Naive thymus-derived CD4-positive, alpha-beta T cell (primary cell): ENCODE data around the gene CREB3L1. TPM values are rescaled to one million over a fixed set of nuclear protein-coding genes. Genes with fewer than 3 reads are reported as not detected.

ENCODE experiments used
- ATAC-seq: fragments of 150-1000 bp; cut with Tn5 transposase; 2 replicates; pipeline ENCODE4 v1.10.0; 2021; ENCODE audit warnings: mild to moderate bottlenecking, moderate library complexity
- CTCF ChIA-PET: fragments of 350-600 bp; sonication (Branson Sonifier 250); formaldehyde crosslinking; loops from one replicate; lab custom pipeline; 2021; ENCODE audit warnings: antibody characterized with exemption; lab: Charles Lee
- POLR2A ChIA-PET: fragments of 350-600 bp; sonication (Branson Sonifier 250); formaldehyde crosslinking; loops from one replicate; lab custom pipeline; 2021; ENCODE audit warnings: antibody characterized with exemption, inconsistent platforms; lab: Charles Lee
- DNase-seq, 9 donors: peaks; one replicate each; pipeline versions ENCODE4 v3.0.0 to v3.0.0-alpha.2; 2020 to 2022; ENCODE audit warnings: mixed read lengths in 1 of 9
- H3K27ac ChIP-seq: one replicate; pipeline ENCODE4 v1.7.0; 2013; ENCODE audit warnings: mild to moderate bottlenecking, low read depth, low read length, moderate library complexity
- H3K27me3 ChIP-seq, 2 donors: one replicate each; pipeline ENCODE4 v1.7.0; 2013; ENCODE audit warnings: low read length in 2 of 2, mild to moderate bottlenecking in 2 of 2, moderate library complexity in 2 of 2; ENCODE audit not compliant: control insufficient read depth in 2 of 2, insufficient read depth in 2 of 2
- H3K36me3 ChIP-seq, 3 experiments: 1 replicate in 2 of 3; 2 replicates in 1 of 3; pipeline ENCODE4 v1.7.0; 2013; ENCODE audit warnings: low read length in 3 of 3, mild to moderate bottlenecking in 3 of 3, moderate library complexity in 1 of 3; ENCODE audit not compliant: insufficient read depth in 3 of 3, control insufficient read depth in 2 of 3
- H3K4me1 ChIP-seq, 2 donors: one replicate each; pipeline ENCODE4 v1.7.0; 2013; ENCODE audit warnings: low read length in 2 of 2, mild to moderate bottlenecking in 2 of 2, moderate library complexity in 1 of 2; ENCODE audit not compliant: control insufficient read depth in 2 of 2, insufficient read depth in 2 of 2
- H3K4me3 ChIP-seq: 2 replicates; pipeline ENCODE4 v1.7.0; 2013; ENCODE audit warnings: mild to moderate bottlenecking, low read length
- H3K9me3 ChIP-seq, 3 experiments: 1 replicate in 2 of 3; 2 replicates in 1 of 3; pipeline ENCODE4 v1.7.0; 2013; ENCODE audit warnings: low read length in 3 of 3; ENCODE audit not compliant: control insufficient read depth in 2 of 3
- H3K27ac Mint-ChIP-seq, 9 donors: one replicate each; pipeline ENCODE4 v1.8.0; 2020 to 2022; ENCODE audit warnings: mixed read lengths in 9 of 9, mild to moderate bottlenecking in 8 of 9, moderate library complexity in 5 of 9, inconsistent platforms in 2 of 9
- H3K27me3 Mint-ChIP-seq, 5 donors: one replicate each; pipeline ENCODE4 v1.8.0; 2021 to 2022; ENCODE audit warnings: mixed read lengths in 5 of 5, mild to moderate bottlenecking in 1 of 5
- H3K36me3 Mint-ChIP-seq, 5 donors: one replicate each; pipeline ENCODE4 v1.8.0; 2020 to 2022; ENCODE audit warnings: mixed read lengths in 5 of 5, mild to moderate bottlenecking in 3 of 5, inconsistent platforms in 1 of 5
- H3K4me1 Mint-ChIP-seq, 7 donors: one replicate each; pipeline ENCODE4 v1.8.0; 2020 to 2022; ENCODE audit warnings: mixed read lengths in 7 of 7, mild to moderate bottlenecking in 3 of 7, inconsistent platforms in 1 of 7
- H3K4me3 Mint-ChIP-seq, 10 donors: one replicate each; pipeline ENCODE4 v1.8.0; 2020 to 2022; ENCODE audit warnings: mild to moderate bottlenecking in 10 of 10, mixed read lengths in 10 of 10, moderate library complexity in 6 of 10, inconsistent platforms in 2 of 10
- H3K9me3 Mint-ChIP-seq, 11 donors: one replicate each; pipeline ENCODE4 v1.8.0; 2020 to 2022; ENCODE audit warnings: mixed read lengths in 11 of 11, mild to moderate bottlenecking in 4 of 11, inconsistent platforms in 1 of 11, moderate library complexity in 1 of 11
- intact Hi-C, 2 donors: fragments of 100-400 bp; cut with micrococcal nuclease; formaldehyde crosslinking; loops; one replicate each; pipeline ENCODE4 v1.15.1; 2023
- polyA plus RNA-seq, 2 donors: library from polyadenylated mRNA; unstranded; fragments of 300-500 nt; fragmentation: Illumina TruSeq; gene quantifications; one replicate each; pipeline ENCODE4 v1.2.3, GENCODE V29; 2021
- total RNA-seq, 6 experiments: library from RNA in 5 of 6; stranded (reverse) in 5 of 6; gene quantifications; 1 replicate in 5 of 6; 2 replicates in 1 of 6; pipeline ENCODE4 v1.2.3 and lab custom pipeline; 2021 to 2026

The CREB3L1 gene
- total and polyA plus RNA-seq, 7 experiments from 2014 or later = not detected

DNA sequence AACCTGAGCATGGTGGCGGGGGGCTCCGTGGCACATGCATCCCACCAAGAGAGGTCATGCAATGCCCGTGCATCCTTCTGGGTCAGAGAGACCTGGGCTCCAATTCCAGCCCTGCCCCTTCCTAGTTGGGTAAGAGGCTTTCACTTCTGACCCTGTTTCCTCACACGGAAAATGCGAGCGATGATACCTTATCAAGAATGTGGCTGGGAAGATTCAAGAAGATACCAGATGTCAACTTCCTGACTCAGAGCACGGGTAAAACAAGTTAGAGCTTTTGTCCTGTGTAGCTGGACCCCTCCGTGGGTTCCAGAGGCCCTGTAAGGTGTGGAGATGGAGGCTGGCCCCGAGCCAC lies 61.1 kb downstream of the CREB3L1 start:
- H3K4me3 ChIP-seq = no peak overlapping the region

GRCh38 chr11:46338988-46339666 lies 61.7 kb downstream of the CREB3L1 start:
- H3K4me3 ChIP-seq = no peak overlapping the region
- POLR2A ChIA-PET = interaction anchor here (0.6 to 17.3 kb wide), 6 partner anchors 7 to 909 kb away, joined by 3 to 444 read pairs (median 4); no protein-coding TSS in a partner anchor
- Mint-ChIP-seq H3K27ac (peak overlapping the region in 8 of 9 donors; percentile 66 to 95 (median 86)), H3K36me3 (peaks cover 0 to 10% (median 0%) of the 10 kb centered on the region in 5 donors), H3K9me3 (no peaks in the 10 kb centered on the region), H3K27me3 (peaks cover 0 to 11% (median 0%) of the 10 kb centered on the region in 5 donors), H3K4me1 (peaks cover 49 to 100% (median 93%) of the 10 kb centered on the region in 7 donors), H3K4me3 (peak overlapping the region in 9 of 10 donors; percentile 44 to 91 (median 71))
- DNase-seq (no peak), ATAC-seq (no peak)
- peaks cover 0 to 3% of the 10 kb centered on the region in 2 donors for H3K27me3 ChIP-seq
- peaks cover 0 to 95% of the 10 kb centered on the region in 2 donors for H3K4me1 ChIP-seq
- intact Hi-C loops = no loop called here
- CTCF ChIA-PET = interaction anchor here (1.0 to 8.4 kb wide), 4 partner anchors 6 to 26 kb away, joined by 3 to 95 read pairs (median 3); no protein-coding TSS in a partner anchor
- peak overlapping the region; percentile 50 for H3K27ac ChIP-seq
- H3K9me3 ChIP-seq = no peaks in the 10 kb centered on the region
- no peaks in the 10 kb centered on the region for H3K36me3 ChIP-seq

More for the DNA sequence above, 61.1 kb downstream of the CREB3L1 start:
- H3K27me3 Mint-ChIP-seq = peaks cover 0 to 16% (median 0%) of the 10 kb centered on the region in 5 donors
- CTCF ChIA-PET = interaction anchor here (1.3 kb wide), 1 partner anchor 23 kb away, joined by 3 read pairs; no protein-coding TSS in a partner anchor
- peaks cover 0 to 10% (median 0%) of the 10 kb centered on the region in 5 donors for H3K36me3 Mint-ChIP-seq
- ATAC-seq (no peak), DNase-seq (no peak)
- peak overlapping the region; percentile 18 to 95 (median 86) for H3K27ac Mint-ChIP-seq
- Histone ChIP-seq H3K36me3 (no peaks in the 10 kb centered on the region), H3K27ac (peak overlapping the region; percentile 50), H3K4me1 (peaks cover 2 to 95% of the 10 kb centered on the region in 2 donors), H3K9me3 (no peaks in the 10 kb centered on the region), H3K27me3 (peaks cover 0 to 3% of the 10 kb centered on the region in 2 donors)
- POLR2A ChIA-PET = interaction anchor here (0.6 to 17.3 kb wide), 7 partner anchors 7 to 910 kb away, joined by 3 to 444 read pairs (median 4); no protein-coding TSS in a partner anchor
- intact Hi-C loops = no loop called here
- no peaks in the 10 kb centered on the region for H3K9me3 Mint-ChIP-seq
- peaks cover 50 to 100% (median 93%) of the 10 kb centered on the region in 7 donors for H3K4me1 Mint-ChIP-seq
- peak overlapping the region; percentile 6 to 91 (median 69) for H3K4me3 Mint-ChIP-seq

- no peak for DNase-seq
- Histone ChIP-seq H3K4me3 (no peak overlapping the region), H3K36me3 (no peaks in the 10 kb centered on the region), H3K4me1 (peaks cover 0 to 95% of the 10 kb centered on the region in 2 donors), H3K27me3 (peaks cover 0 to 3% of the 10 kb centered on the region in 2 donors), H3K27ac (no peak overlapping the region), H3K9me3 (no peaks in the 10 kb centered on the region)
- POLR2A ChIA-PET = interaction anchor here (1.3 to 17.3 kb wide), 2 partner anchors 8 to 49 kb away, joined by 4 to 444 read pairs; no protein-coding TSS in a partner anchor
- Mint-ChIP-seq H3K4me3 (peak overlapping the region in 5 of 10 donors; percentile 2 to 91 (median 13)), H3K4me1 (peaks cover 52 to 100% (median 93%) of the 10 kb centered on the region in 7 donors), H3K27ac (peak overlapping the region in 8 of 9 donors; percentile 13 to 90 (median 84)), H3K36me3 (peaks cover 0 to 10% (median 0%) of the 10 kb centered on the region in 5 donors), H3K9me3 (no peaks in the 10 kb centered on the region), H3K27me3 (peaks cover 0 to 6% (median 0%) of the 10 kb centered on the region in 5 donors)
- CTCF ChIA-PET = interaction anchor here (1.0 to 8.4 kb wide), 4 partner anchors 7 to 25 kb away, joined by 3 to 95 read pairs (median 3); no protein-coding TSS in a partner anchor
- intact Hi-C loops = loop anchor here in 1 of 2 donors (10.0 kb wide), 1 partner anchor 1215 kb away; the partner anchor contains the start of gene CELF1
- ATAC-seq = peak; percentile 23
Measured at GRCh38 chr11:46339816-46340215, 62.4 kb downstream of the CREB3L1 start.

DNA sequence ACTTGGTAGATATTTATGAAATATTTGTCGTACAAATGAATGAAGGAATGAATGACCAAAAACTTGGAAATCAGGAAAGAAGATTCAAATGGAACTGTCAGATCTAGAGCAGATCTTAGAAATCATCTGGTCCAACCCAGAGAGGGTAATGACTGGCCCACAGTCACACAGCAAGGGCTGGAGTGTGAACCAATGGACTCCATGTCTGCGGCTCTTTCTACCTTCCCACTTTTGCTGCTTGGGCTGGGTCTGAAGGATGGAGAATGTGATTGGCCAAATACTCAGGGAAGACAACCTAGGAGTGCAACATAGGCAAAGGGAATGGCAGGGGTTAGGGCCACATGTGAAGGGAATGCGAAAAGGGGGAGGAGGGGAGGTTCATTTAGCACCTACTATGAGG lies 64.0 kb downstream of the CREB3L1 start:
- Histone ChIP-seq H3K36me3 (no peaks in the 10 kb centered on the region), H3K27me3 (no peaks in the 10 kb centered on the region), H3K27ac (peak overlapping the region; percentile 70), H3K9me3 (no peaks in the 10 kb centered on the region), H3K4me1 (peaks cover 13 to 95% of the 10 kb centered on the region in 2 donors), H3K4me3 (peak overlapping the region; percentile 20)
- ChIA-PET POLR2A (interaction anchor here (1.0 to 17.3 kb wide), 4 partner anchors 10 to 32 kb away, joined by 3 to 444 read pairs (median 114); no protein-coding TSS in a partner anchor), CTCF (interaction anchor here (1.9 to 16.7 kb wide), 3 partner anchors 9 to 22 kb away, joined by 13 to 302 read pairs (median 95); no protein-coding TSS in a partner anchor)
- ATAC-seq (no peak), DNase-seq (no peak)
- peaks cover 0 to 3% (median 0%) of the 10 kb centered on the region in 5 donors for H3K27me3 Mint-ChIP-seq
- H3K4me3 Mint-ChIP-seq = peak overlapping the region in 9 of 10 donors; percentile 27 to 93 (median 67)
- peak overlapping the region; percentile 10 to 93 (median 86) for H3K27ac Mint-ChIP-seq
- intact Hi-C loops = loop anchor here in 1 of 2 donors (10.0 kb wide), 1 partner anchor 1213 kb away; the partner anchor contains the start of gene CELF1
- H3K36me3 Mint-ChIP-seq = peaks cover 0 to 6% (median 0%) of the 10 kb centered on the region in 5 donors
- peaks cover 0 to 2% (median 0%) of the 10 kb centered on the region in 11 donors for H3K9me3 Mint-ChIP-seq
- H3K4me1 Mint-ChIP-seq = peaks cover 60 to 100% (median 92%) of the 10 kb centered on the region in 7 donors

DNA sequence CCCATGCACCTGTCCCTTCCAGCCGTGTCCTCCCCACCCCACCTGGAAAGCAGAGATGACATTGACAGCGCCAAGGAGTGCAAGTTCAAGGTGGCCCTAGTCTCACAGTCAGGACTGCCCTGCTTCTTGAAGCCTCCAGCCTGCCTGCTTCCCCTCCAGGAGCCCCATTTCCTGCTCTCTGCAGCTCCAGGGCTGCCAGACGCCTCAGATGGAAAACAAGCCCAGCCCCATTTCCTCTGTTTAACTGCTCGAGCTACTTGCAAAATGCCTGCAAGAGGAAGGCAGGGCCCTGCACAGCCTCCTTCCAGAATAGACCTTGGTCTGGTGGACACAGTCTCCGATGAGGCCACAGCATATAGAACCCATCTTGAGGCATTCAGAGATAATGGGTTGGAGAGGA lies 64.8 kb downstream of the CREB3L1 start:
- Histone ChIP-seq H3K4me1 (peaks cover 18 to 90% of the 10 kb centered on the region in 2 donors), H3K4me3 (peak overlapping the region; percentile 20), H3K27ac (peak overlapping the region; percentile 70), H3K9me3 (no peaks in the 10 kb centered on the region), H3K36me3 (no peaks in the 10 kb centered on the region), H3K27me3 (no peaks in the 10 kb centered on the region)
- Mint-ChIP-seq H3K9me3 (peaks cover 0 to 7% (median 0%) of the 10 kb centered on the region in 11 donors), H3K4me3 (peak overlapping the region; percentile 40 to 93 (median 68)), H3K4me1 (peaks cover 62 to 98% (median 92%) of the 10 kb centered on the region in 7 donors), H3K27me3 (peaks cover 0 to 3% (median 0%) of the 10 kb centered on the region in 5 donors), H3K27ac (peak overlapping the region; percentile 39 to 93 (median 86)), H3K36me3 (peaks cover 0 to 6% (median 0%) of the 10 kb centered on the region in 5 donors)
- intact Hi-C loops = loop anchor here in 1 of 2 donors (10.0 kb wide), 1 partner anchor 1213 kb away; the partner anchor contains the start of gene CELF1
- CTCF ChIA-PET = interaction anchor here (0.6 to 16.7 kb wide), 7 partner anchors 10 to 47 kb away, joined by 3 to 302 read pairs (median 4); no protein-coding TSS in a partner anchor
- ATAC-seq = no peak
- POLR2A ChIA-PET = interaction anchor here (0.7 to 17.3 kb wide), 6 partner anchors 11 to 1469 kb away, joined by 3 to 444 read pairs (median 4); no protein-coding TSS in a partner anchor
- DNase-seq = peak in 6 of 9 donors; percentile 46 to 53 (median 50)
